Activated naive CD8-positive, alpha-beta T cell (primary cell): Measurements from ENCODE around the gene SLC41A3.
"Not testable (repeated sequence)": the region's sequence is repeated elsewhere in the genome, so short reads cannot be mapped to it uniquely, and the experiment has no call there.

Experiments used
- H3K27ac Mint-ChIP-seq: one replicate; pipeline ENCODE4 v1.8.0; 2021; ENCODE audit warnings: mixed read lengths
- H3K27me3 Mint-ChIP-seq: one replicate; pipeline ENCODE4 v1.8.0; 2021; ENCODE audit warnings: mixed read lengths
- H3K36me3 Mint-ChIP-seq: one replicate; pipeline ENCODE4 v1.8.0; 2021; ENCODE audit warnings: mixed read lengths
- H3K4me1 Mint-ChIP-seq: one replicate; pipeline ENCODE4 v1.8.0; 2021; ENCODE audit warnings: low read depth, mixed read lengths
- H3K4me3 Mint-ChIP-seq: one replicate; pipeline ENCODE4 v1.8.0; 2021; ENCODE audit warnings: mild to moderate bottlenecking, mixed read lengths
- H3K9me3 Mint-ChIP-seq: one replicate; pipeline ENCODE4 v1.8.0; 2021; ENCODE audit warnings: low read depth, mixed read lengths

The SLC41A3 gene

DNA sequence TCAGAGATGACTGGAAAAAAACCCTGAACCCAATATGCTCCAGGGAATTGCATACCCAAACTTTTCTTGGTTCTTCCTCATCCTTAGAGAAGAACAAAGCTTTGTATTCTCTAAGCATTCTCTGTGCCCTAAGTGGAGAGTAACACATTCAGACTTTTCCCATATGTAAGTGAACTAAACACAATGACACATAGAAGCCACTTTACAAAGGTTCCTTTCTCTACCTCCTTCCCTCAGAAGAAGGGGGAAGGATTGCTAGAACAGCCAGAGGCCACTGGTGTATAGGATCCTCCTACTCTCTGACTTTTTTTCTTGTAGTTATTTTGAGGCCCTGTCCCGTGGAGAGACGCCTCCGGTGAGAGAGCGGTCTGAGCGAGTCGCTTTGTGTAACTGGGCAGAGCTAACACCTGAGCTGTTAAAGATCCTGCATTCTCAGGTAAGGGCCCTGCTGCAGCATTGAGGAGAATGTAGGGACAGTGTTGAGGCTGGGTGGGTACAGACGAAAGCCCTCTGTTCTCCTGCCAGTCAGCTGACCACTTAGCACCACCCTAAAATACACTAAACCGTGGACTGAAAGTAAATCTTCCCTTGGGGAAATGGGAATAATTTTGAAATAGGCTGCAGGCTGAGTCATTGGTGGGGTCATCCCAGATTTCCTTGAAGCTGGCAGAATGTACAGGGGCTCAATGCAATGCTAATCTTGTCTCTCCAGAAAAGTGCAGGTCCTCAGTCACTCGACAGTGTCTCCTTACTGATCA, 108.5 kb downstream of the SLC41A3 start:
- not testable (repeated sequence) for H3K4me1 Mint-ChIP-seq, H3K36me3 Mint-ChIP-seq, H3K27ac Mint-ChIP-seq, H3K4me3 Mint-ChIP-seq, H3K27me3 Mint-ChIP-seq, H3K9me3 Mint-ChIP-seq

DNA sequence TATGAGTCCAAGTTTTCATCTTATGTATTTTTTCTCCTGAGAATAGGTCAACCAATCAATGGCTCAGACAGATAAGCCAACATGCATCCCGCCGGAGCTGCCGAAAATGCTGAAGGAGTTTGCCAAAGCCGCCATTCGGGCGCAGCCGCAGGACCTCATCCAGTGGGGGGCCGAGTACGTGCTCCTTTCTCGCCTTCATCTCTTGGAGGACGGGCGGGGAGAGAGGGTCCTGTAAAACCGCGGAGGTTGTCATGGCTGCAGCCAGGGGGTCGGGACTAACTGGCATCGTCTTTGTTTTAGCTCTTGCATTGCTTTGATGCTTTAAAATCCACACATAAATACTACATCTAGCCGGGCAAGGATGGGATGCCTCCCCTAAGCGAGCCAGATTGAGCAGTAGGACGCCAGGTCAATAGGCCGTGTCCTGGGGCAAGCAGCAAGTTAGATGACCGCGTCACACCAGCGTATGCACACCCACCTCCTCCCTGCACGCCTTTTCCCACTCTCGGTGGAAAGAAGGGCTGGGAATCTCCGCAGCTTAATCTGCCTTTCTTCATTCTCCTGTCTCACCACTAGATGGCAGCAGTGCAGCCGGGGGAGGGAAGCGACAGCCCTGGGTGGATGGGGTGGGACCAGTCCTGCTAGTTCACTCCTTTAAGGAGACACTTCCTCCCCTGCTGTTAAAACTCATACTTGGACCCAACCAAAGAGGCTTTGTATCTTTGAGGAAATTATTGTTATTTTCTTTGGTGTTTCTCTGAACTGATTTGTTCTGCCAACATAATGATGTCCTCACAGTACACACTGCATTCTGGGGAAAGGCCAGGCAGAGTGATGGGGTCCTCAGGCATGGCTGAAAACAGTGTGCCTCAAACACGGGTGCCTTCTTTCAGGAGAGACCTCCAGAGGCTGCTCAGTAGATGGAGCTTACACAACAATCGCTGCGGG, 111.7 kb downstream of the SLC41A3 start:
- H3K27me3 Mint-ChIP-seq, H3K36me3 Mint-ChIP-seq, H3K9me3 Mint-ChIP-seq, H3K27ac Mint-ChIP-seq, H3K4me1 Mint-ChIP-seq: not testable (repeated sequence)
- H3K4me3 Mint-ChIP-seq, result peak overlapping the region; percentile 44

DNA sequence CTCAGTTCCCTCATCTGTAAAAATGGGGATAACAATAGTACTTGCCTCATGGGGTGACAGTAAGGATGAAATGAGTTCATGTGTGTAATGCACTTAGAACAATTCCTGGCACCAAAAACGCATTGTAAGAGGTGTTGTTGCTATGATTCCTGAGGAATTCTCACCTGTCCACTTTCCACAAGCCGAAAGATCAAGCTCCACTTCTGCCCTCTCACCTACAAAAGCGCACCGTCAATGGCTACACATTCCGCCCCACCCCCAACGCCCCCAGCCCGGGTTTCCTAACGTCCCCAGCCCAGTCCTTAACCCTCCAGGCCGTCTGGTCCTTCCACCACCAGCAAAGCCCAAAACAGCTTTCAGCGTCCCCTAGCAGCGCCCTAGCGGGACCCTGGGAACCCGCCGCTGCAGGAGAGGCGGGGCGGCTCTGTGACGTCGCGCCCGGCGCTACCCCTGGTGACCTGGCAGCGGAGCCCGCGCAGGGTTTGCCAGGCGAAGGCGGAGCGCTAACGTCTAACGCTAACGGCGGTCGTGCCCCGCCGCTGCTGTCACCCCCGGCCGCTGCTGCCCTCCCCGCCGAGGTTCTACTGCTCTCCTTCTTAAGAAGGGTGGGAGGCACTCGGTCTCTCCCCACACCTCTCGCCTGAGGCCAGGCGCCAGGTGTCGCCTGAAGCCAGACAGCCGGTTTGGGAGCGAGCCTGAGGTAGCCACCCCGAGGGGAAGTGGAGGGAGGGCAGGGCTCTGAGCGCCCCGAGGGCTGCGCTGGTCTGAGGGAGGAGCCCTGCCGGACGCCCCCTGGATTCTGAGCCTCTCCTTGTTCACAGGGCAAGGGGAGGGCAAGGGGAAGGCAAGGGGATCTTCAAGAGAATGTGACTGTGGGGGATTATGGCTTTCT, 115.0 kb downstream of the SLC41A3 start, which contains the start of gene ROPN1B:
ROPN1B (plus strand) TSS at position 478 of the 892 bp plus-strand sequence. CDS start 2,877 bp downstream, outside the sequence.
- not testable (repeated sequence) for H3K4me1 Mint-ChIP-seq, H3K36me3 Mint-ChIP-seq, H3K27me3 Mint-ChIP-seq, H3K27ac Mint-ChIP-seq, H3K9me3 Mint-ChIP-seq
- H3K4me3 Mint-ChIP-seq, result peak within 1 kb of the TSS; percentile 77

DNA sequence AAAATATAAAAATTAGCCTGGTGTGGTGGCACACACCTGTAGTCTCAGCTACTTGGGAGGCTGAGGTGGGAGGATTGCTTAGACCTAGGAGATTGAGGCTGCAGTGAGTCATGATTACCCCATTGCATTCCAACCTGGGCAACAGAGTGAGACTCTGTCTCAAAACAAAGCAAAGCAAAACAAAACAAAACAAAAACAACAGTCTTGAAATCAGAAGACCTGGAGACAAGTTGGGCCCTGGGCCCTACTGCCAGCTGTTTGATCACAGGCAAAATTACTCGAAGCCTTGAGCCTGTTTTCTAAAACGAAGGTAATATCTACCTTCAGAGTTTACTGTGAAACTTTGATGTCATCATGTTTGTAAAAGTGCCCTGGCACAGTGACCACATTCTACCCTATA, 115.8 kb downstream of the SLC41A3 start:
- not testable (repeated sequence) for H3K9me3 Mint-ChIP-seq, H3K4me3 Mint-ChIP-seq, H3K36me3 Mint-ChIP-seq, H3K27ac Mint-ChIP-seq, H3K27me3 Mint-ChIP-seq, H3K4me1 Mint-ChIP-seq

DNA sequence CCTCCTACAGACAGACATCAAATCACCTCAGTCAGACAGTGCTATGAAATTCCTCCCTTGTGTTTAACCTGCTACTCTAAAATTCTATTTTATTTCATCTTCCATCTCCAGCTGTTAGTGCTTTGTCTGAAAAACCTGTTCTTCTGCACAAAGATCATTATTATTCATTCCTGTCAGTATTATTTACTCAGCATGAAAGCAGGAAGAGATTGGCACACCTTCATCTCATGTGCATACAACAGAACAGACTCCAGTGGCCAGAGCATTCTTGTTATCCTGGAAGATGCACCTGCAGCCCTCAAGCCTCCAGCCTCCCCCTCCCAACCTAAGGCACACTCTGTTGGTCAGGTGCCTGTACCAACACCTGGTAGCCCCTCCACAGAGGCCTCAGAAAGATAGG, 116.8 kb downstream of the SLC41A3 start:
- H3K9me3 Mint-ChIP-seq, result no peaks in the 10 kb centered on the region
- H3K36me3 Mint-ChIP-seq, result no peaks in the 10 kb centered on the region
- H3K4me1 Mint-ChIP-seq, result peaks cover 7% of the 10 kb centered on the region
- H3K4me3 Mint-ChIP-seq, result no peak overlapping the region
- H3K27ac Mint-ChIP-seq, result no peak overlapping the region
- peaks cover 7% of the 10 kb centered on the region for H3K27me3 Mint-ChIP-seq

DNA sequence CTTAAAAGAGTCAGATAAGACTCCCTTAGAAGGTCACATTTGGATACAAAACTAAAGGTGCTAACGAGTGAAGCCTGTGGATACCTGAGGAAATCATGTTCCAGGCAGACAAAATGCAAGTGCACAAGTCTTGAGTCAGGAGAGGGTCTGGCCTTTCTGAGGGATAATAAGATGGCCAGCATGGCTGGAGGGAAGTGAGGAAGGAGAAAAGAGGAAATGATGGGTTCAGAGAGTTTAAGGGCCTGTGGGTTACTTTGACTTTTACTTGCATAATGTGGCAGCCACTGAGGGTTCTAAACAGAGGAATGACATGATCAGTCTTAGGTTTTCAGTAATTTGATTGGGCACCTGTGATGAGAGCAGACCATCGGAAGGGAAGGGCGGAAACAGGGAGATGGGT, 118.4 kb downstream of the SLC41A3 start:
- Mint-ChIP-seq H3K27ac (no peak overlapping the region), H3K4me3 (no peak overlapping the region), H3K27me3 (peaks cover 4% of the 10 kb centered on the region), H3K36me3 (no peaks in the 10 kb centered on the region), H3K9me3 (no peaks in the 10 kb centered on the region), H3K4me1 (peaks cover 3% of the 10 kb centered on the region)

DNA sequence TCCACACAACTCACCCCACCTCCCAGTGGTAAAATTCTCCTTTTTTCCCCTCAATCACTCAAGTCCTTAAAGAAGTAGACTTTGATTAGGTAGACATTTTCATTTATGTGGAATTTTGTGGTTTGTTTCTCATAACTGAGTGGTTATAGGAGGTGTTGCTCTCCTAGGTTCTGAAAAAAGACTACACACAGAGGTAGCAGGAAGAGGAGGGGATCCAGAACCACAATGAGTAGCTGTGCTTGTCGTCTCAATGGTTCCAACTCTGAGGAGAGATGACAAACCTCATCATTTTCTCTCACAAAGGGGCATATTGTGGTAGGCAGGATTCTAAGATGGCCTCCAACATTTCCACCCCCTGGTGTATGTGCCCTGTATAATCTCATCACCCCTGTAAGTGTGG, 120.1 kb downstream of the SLC41A3 start:
- H3K27me3 Mint-ChIP-seq, H3K4me3 Mint-ChIP-seq, H3K36me3 Mint-ChIP-seq, H3K9me3 Mint-ChIP-seq, H3K4me1 Mint-ChIP-seq, H3K27ac Mint-ChIP-seq: not testable (repeated sequence)

DNA sequence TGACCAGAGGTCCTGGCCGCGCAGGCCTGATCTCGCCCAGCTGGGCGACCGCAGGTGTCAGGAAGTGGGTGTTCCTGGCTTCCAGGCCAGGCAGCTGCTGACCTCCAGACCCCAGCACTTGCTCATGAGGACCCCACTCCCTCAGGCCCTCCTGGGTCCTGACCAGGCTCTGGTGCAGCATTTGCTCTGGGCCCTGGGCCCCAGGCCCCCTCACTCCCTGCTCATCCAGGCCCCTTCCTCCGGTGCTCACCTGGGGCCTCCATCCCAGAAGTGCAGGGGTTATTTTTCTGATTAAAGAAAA, 122.7 kb downstream of the SLC41A3 start:
- no peak overlapping the region for H3K27ac Mint-ChIP-seq
- no peaks in the 10 kb centered on the region for H3K9me3 Mint-ChIP-seq
- H3K36me3 Mint-ChIP-seq, result peaks cover 5% of the 10 kb centered on the region
- peaks cover 9% of the 10 kb centered on the region for H3K27me3 Mint-ChIP-seq
- no peak overlapping the region for H3K4me3 Mint-ChIP-seq
- no peaks in the 10 kb centered on the region for H3K4me1 Mint-ChIP-seq

DNA sequence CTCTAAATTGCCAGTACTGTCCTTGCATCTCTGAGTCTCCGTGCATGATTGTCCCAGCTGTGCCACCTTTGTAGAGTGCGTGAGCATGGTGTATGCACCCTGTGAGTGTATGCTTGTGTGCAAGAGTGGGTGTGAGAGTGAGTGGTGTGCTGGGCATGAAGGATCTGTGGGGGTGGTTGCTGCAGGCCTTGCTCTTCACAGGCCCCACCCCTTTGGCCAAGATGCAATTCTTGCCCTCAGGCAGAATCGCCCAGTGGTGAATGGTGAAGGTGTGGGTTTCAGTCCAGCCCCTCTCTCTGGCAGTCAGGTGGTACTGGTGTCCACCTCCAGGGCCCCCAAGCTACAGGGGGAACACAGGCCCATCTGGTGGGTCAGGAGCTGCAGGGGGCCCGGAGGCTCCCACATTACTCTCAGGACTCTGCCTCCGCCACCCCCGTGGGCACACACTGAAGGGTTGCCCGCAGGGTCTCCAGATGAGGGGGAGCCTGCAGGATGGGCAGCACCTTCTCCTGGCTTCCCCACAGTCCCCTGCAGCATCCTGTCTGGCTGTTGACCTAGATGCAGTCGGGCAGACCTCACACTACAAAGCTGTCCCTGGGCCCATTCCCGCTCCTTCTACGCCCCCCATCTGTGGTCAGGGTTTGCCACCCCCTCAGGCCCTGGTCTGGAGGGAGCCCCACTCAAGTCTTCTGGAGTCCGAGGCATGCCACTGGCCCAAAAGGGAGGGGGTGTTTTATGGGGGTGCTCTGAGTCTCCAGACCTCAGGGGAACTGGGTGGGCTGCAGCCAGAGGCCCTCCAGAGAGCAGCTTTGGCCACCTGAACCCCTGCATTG, 123.3 kb downstream of the SLC41A3 start:
- peaks cover 9% of the 10 kb centered on the region for H3K27me3 Mint-ChIP-seq
- no peaks in the 10 kb centered on the region for H3K9me3 Mint-ChIP-seq
- no peak overlapping the region for H3K27ac Mint-ChIP-seq

DNA sequence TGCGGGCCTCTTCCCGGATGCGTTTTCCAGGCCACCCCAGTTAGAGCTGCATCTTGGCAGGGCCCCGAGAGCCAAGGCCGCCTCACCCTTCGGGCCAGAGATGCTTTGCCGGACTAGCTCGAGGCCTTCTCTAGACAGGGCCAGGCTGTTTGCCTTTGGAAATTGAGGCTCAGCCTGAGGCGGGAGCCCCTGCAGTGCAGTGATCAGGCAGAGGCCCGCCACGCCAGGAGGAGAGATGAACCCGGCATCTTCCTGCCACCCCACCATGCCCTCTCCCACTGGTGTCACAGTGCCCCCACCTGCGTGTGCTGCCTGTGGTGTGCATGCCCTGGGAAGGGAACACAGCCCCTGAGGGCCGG, 123.9 kb downstream of the SLC41A3 start:
- peaks cover 5% of the 10 kb centered on the region for H3K36me3 Mint-ChIP-seq
- no peak overlapping the region for H3K4me3 Mint-ChIP-seq
- no peaks in the 10 kb centered on the region for H3K4me1 Mint-ChIP-seq
- no peak overlapping the region for H3K27ac Mint-ChIP-seq
- H3K9me3 Mint-ChIP-seq, result no peaks in the 10 kb centered on the region
- peaks cover 9% of the 10 kb centered on the region for H3K27me3 Mint-ChIP-seq

More for the DNA sequence above, 123.3 kb downstream of the SLC41A3 start:
- no peak overlapping the region for H3K4me3 Mint-ChIP-seq
- H3K4me1 Mint-ChIP-seq, result no peaks in the 10 kb centered on the region
- peaks cover 5% of the 10 kb centered on the region for H3K36me3 Mint-ChIP-seq

DNA sequence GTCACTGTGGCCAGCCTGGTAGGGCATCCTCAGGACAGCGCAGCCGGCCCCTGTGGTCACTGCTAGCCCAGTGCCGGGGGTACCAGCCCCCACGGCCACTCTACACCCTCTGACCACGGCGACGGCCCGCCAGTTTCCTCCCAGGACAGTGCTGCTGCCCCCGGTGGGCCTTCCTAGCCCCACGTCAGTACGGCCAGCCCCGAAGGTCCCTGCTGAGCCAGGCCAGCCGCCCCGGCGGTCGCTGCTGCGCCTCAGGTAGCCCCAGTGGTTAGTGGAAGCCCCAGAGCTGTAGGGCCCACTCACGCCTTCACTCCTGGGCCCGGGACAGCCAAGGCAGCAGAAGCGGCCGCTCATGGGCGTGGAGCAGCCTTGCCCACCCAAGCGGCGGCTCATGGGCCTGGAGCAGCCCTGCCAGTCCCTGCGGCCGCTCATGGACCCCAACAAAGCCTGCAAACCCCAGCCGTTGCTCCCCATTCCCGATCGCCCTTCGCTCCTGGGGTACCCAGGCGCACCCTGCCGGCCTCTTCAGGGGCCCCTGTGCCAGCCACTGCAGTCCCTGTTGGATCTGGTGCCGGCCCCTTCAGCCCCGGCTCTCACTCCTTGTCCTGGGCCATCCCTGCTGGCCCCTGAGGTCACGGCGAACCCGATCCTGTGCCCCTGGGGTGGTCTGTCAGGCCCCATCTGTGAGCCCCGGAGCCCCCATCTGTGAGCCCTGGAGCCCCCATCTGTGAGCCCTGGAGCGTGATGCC, 124.4 kb downstream of the SLC41A3 start:
- H3K9me3 Mint-ChIP-seq, result no peaks in the 10 kb centered on the region
- no peaks in the 10 kb centered on the region for H3K4me1 Mint-ChIP-seq

DNA sequence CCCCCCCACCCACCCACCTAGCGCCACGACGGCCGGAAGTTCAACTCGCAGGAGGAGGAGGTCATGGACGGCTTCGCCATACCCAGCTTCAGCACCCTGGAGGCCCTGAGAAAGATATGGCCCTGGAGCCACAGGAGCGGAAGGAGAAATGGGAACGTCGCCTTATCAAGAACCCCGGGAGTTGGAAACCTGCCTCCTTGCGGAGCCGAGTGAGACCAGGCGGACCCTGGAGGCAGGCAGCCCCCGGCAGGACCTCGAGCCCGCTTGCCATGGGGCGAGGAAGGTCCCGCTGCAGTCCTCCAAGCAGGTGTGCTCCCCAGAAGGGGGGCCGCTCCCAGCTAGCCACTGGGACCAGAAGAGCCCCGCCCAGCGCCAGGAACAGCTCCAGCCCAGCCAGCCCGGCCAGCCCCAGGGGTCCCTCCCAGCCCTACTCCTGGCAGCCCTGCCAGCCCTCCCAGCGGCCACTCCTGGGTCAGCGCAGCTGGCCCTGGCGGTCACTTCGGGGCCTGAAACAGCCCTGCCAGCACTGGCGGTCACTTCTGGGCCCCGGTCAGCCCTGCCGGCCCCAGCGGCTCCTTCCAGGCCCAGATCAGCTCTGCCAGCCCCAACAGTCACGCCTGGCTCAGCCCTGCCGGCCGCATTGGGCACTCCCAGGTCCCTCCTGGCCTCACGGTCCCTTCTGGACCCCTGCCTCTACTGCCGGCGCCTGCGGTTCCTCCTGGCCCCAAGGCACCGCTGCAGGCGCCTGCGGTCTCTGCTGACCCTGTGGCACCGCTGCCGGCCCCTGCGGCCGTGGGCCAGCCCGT, 125.2 kb downstream of the SLC41A3 start:
- Mint-ChIP-seq H3K27ac (no peak overlapping the region), H3K27me3 (peaks cover 9% of the 10 kb centered on the region), H3K4me3 (no peak overlapping the region), H3K4me1 (no peaks in the 10 kb centered on the region), H3K36me3 (peaks cover 5% of the 10 kb centered on the region), H3K9me3 (no peaks in the 10 kb centered on the region)

More for the DNA sequence above, 124.4 kb downstream of the SLC41A3 start:
- no peak overlapping the region for H3K27ac Mint-ChIP-seq
- H3K36me3 Mint-ChIP-seq, result peaks cover 5% of the 10 kb centered on the region
- H3K4me3 Mint-ChIP-seq, result no peak overlapping the region
- peaks cover 9% of the 10 kb centered on the region for H3K27me3 Mint-ChIP-seq
